Neural progenitor cell (in vitro differentiated cells): Measurements from ENCODE around the gene MMP14. TPM values are rescaled to one million over a fixed set of nuclear protein-coding genes. Genes with fewer than 3 reads are reported as not detected.

Experiments used
- DNase-seq: peaks from one replicate; pipeline ENCODE4 v3.0.0-alpha.2; 2016; ENCODE audit warnings: low spot score
- H2AFZ ChIP-seq: fragments of 200-600 bp; sonication (generic); replicated peaks from 2 replicates; pipeline ENCODE4 v1.6.1; 2016; ENCODE audit warnings: antibody characterized with exemption
- H3F3A ChIP-seq: fragments of 200-600 bp; sonication (generic); 2 replicates; pipeline ENCODE4 v1.6.1; 2016; ENCODE audit warnings: antibody characterized with exemption, low read depth
- H3K27ac ChIP-seq: fragments of 200-600 bp; sonication (generic); 2 replicates; pipeline ENCODE4 v1.5.1; 2016; ENCODE audit warnings: mild to moderate bottlenecking
- H3K27me3 ChIP-seq: fragments of 200-600 bp; sonication (generic); 2 replicates; pipeline ENCODE4 v1.6.1; 2016; ENCODE audit warnings: mild to moderate bottlenecking, moderate library complexity
- H3K36me3 ChIP-seq: fragments of 200-600 bp; sonication (generic); 2 replicates; pipeline ENCODE4 v1.5.1; 2016
- H3K4me1 ChIP-seq: fragments of 200-600 bp; sonication (generic); 2 replicates; pipeline ENCODE4 v1.6.1; 2016; ENCODE audit warnings: mixed run types
- H3K4me2 ChIP-seq: fragments of 200-600 bp; sonication (generic); 2 replicates; pipeline ENCODE4 v1.6.1; 2016
- H3K4me3 ChIP-seq: fragments of 200-600 bp; sonication (generic); 2 replicates; pipeline ENCODE4 v1.5.1; 2016
- H3K79me2 ChIP-seq: fragments of 200-600 bp; sonication (generic); 2 replicates; pipeline ENCODE4 v1.6.1; 2016; ENCODE audit warnings: low read depth
- H3K9ac ChIP-seq: fragments of 200-600 bp; sonication (generic); 2 replicates; pipeline ENCODE4 v1.6.1; 2016
- H3K9me3 ChIP-seq: fragments of 200-600 bp; sonication (generic); 2 replicates; pipeline ENCODE4 v1.5.1; 2016; ENCODE audit warnings: low read depth
- H4K20me1 ChIP-seq: fragments of 200-600 bp; sonication (generic); 2 replicates; pipeline ENCODE4 v1.6.1; 2016; ENCODE audit warnings: low read depth
- H3K27ac Mint-ChIP-seq: 3 replicates; pipeline ENCODE4 v1.8.0; 2021; ENCODE audit warnings: mixed read lengths
- H3K27me3 Mint-ChIP-seq: 2 replicates; pipeline ENCODE4 v1.8.0; 2022; ENCODE audit warnings: low read depth, mild to moderate bottlenecking, inconsistent platforms, moderate library complexity, mixed read lengths; ENCODE audit not compliant: insufficient read depth
- H3K36me3 Mint-ChIP-seq: 3 replicates; pipeline ENCODE4 v1.8.0; 2021; ENCODE audit warnings: mixed read lengths
- H3K4me1 Mint-ChIP-seq: 3 replicates; pipeline ENCODE4 v1.8.0; 2021; ENCODE audit warnings: mixed read lengths
- H3K4me3 Mint-ChIP-seq: 3 replicates; pipeline ENCODE4 v1.8.0; 2021; ENCODE audit warnings: mild to moderate bottlenecking, moderate library complexity, mixed read lengths
- H3K9me3 Mint-ChIP-seq: 3 replicates; pipeline ENCODE4 v1.8.0; 2020; ENCODE audit warnings: mixed read lengths
- CTCF ChIP-seq: fragments of 200-600 bp; sonication (generic); IDR thresholded peaks from 2 replicates; pipeline ENCODE4 v1.5.1; 2017; ENCODE audit warnings: antibody characterized with exemption, mild to moderate bottlenecking
- EZH2 ChIP-seq: fragments of 200-600 bp; sonication (generic); IDR thresholded peaks from 2 replicates; pipeline ENCODE4 v1.6.1; 2017; ENCODE audit warnings: antibody characterized with exemption, mild to moderate bottlenecking, moderate library complexity
- EZH2phosphoT487 ChIP-seq: fragments of 200-600 bp; sonication (generic); IDR thresholded peaks from 2 replicates; pipeline ENCODE4 v1.6.1; 2017; ENCODE audit warnings: antibody characterized with exemption
- total RNA-seq: library from RNA; depleted of rRNA; stranded (reverse); fragments of >200 nt; gene quantifications from 2 replicates; pipeline ENCODE4 v1.2.3, GENCODE V29; 2015; ENCODE audit warnings: low replicate concordance

MMP14 gene
- total RNA-seq, 1 donor from 2014 or later = 15.1 TPM

- Histone ChIP-seq H3K4me3 (peak overlapping the region; percentile 52), H3K9ac (no peak overlapping the region), H4K20me1 (no peaks in the 10 kb centered on the region), H2AFZ (no peak overlapping the region), H3K36me3 (no peaks in the 10 kb centered on the region), H3K4me2 (peak overlapping the region; percentile 71), H3K9me3 (no peaks in the 10 kb centered on the region), H3K27me3 (peaks cover 21% of the 10 kb centered on the region), H3K27ac (no peak overlapping the region), H3K4me1 (peaks cover 14% of the 10 kb centered on the region), H3F3A (peaks cover 42% of the 10 kb centered on the region), H3K79me2 (no peaks in the 10 kb centered on the region)
- peaks cover 48% of the 10 kb centered on the region for H3K4me1 Mint-ChIP-seq
- peaks cover 9% of the 10 kb centered on the region for H3K36me3 Mint-ChIP-seq
- TF ChIP-seq CTCF (no peak), EZH2 (no peak), EZH2phosphoT487 (no peak)
- peaks cover 9% of the 10 kb centered on the region for H3K27me3 Mint-ChIP-seq
- DNase-seq = no peak
- H3K9me3 Mint-ChIP-seq = no peaks in the 10 kb centered on the region
- peak overlapping the region; percentile 97 for H3K4me3 Mint-ChIP-seq
- no peak overlapping the region for H3K27ac Mint-ChIP-seq
These were observed 51.6 kb downstream of the MMP14 start for GRCh38 chr14:22887990-22888378.

- no peak overlapping the region for H3K4me3 ChIP-seq
- Mint-ChIP-seq H3K9me3 (no peaks in the 10 kb centered on the region), H3K4me1 (peaks cover 42% of the 10 kb centered on the region), H3K27me3 (peaks cover 9% of the 10 kb centered on the region), H3K36me3 (peaks cover 9% of the 10 kb centered on the region), H3K27ac (no peak overlapping the region), H3K4me3 (peak overlapping the region; percentile 97)
- TF ChIP-seq CTCF = no peak
- peaks cover 8% of the 10 kb centered on the region for H3K4me1 ChIP-seq
- H3K9ac ChIP-seq = no peak overlapping the region
- no peak overlapping the region for H2AFZ ChIP-seq
- H3K27me3 ChIP-seq = peaks cover 21% of the 10 kb centered on the region
- H3K4me2 ChIP-seq = no peak overlapping the region
- no peak overlapping the region for H3K27ac ChIP-seq
- H3K36me3 ChIP-seq = no peaks in the 10 kb centered on the region
- no peaks in the 10 kb centered on the region for H3K79me2 ChIP-seq
- no peaks in the 10 kb centered on the region for H3K9me3 ChIP-seq
- no peaks in the 10 kb centered on the region for H4K20me1 ChIP-seq
- no peak for DNase-seq
- peaks cover 36% of the 10 kb centered on the region for H3F3A ChIP-seq
These were observed 52.3 kb downstream of the MMP14 start for GRCh38 chr14:22888662-22889061.

DNA sequence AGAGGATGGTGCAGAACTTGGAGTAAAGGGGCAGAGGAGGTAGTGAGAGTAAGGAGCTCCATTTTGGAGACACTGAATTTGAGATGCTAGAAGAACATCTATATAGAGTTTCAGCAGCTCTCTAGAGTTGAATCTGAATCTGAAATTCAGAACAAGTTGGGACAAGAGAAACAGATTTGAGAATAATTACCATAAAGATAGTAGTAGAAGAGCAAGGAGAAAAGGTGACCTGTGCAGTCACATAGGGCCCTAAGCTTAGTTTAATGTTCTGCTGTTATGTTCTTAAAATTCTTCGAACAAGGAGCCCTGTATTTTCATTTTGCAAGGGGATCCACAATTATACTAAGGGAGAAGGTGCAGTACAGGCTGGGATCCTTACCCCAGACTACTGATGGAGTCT is 54.0 kb downstream of the MMP14 start:
- H3K4me1 ChIP-seq = no peaks in the 10 kb centered on the region
- Mint-ChIP-seq H3K27me3 (peaks cover 9% of the 10 kb centered on the region), H3K4me3 (no peak overlapping the region), H3K27ac (no peak overlapping the region), H3K36me3 (peaks cover 6% of the 10 kb centered on the region), H3K4me1 (peaks cover 28% of the 10 kb centered on the region), H3K9me3 (no peaks in the 10 kb centered on the region)
- no peaks in the 10 kb centered on the region for H3K36me3 ChIP-seq
- no peak overlapping the region for H2AFZ ChIP-seq
- H3K79me2 ChIP-seq = no peaks in the 10 kb centered on the region
- DNase-seq = no peak
- peaks cover 12% of the 10 kb centered on the region for H3K27me3 ChIP-seq
- no peaks in the 10 kb centered on the region for H3K9me3 ChIP-seq
- no peak overlapping the region for H3K9ac ChIP-seq
- H3K27ac ChIP-seq = no peak overlapping the region
- no peak overlapping the region for H3K4me3 ChIP-seq
- no peak overlapping the region for H3K4me2 ChIP-seq
- TF ChIP-seq EZH2 = no peak
- H3F3A ChIP-seq = peaks cover 25% of the 10 kb centered on the region
- H4K20me1 ChIP-seq = no peaks in the 10 kb centered on the region

GRCh38 chr14:22892488-22892887 is 56.1 kb downstream of the MMP14 start:
- Histone ChIP-seq H3K4me2 (no peak overlapping the region), H2AFZ (no peak overlapping the region), H3K27me3 (no peaks in the 10 kb centered on the region), H4K20me1 (no peaks in the 10 kb centered on the region), H3K9ac (no peak overlapping the region), H3K79me2 (no peaks in the 10 kb centered on the region), H3K4me3 (no peak overlapping the region), H3K27ac (no peak overlapping the region), H3K36me3 (no peaks in the 10 kb centered on the region), H3F3A (peaks cover 8% of the 10 kb centered on the region), H3K9me3 (no peaks in the 10 kb centered on the region), H3K4me1 (no peaks in the 10 kb centered on the region)
- DNase-seq = no peak
- Mint-ChIP-seq H3K4me1 (peaks cover 13% of the 10 kb centered on the region), H3K27me3 (peaks cover 9% of the 10 kb centered on the region), H3K9me3 (no peaks in the 10 kb centered on the region), H3K4me3 (no peak overlapping the region), H3K36me3 (peaks cover 4% of the 10 kb centered on the region), H3K27ac (no peak overlapping the region)
- TF ChIP-seq EZH2phosphoT487 (no peak), CTCF (no peak), EZH2 (no peak)
